HEK293 (cell line): ENCODE measurements around the gene ZNF530.

ENCODE experiments used
- OVOL3 ChIP-seq: fragments of 450-650 bp; formaldehyde crosslinking; IDR thresholded peaks from 2 replicates; pipeline ENCODE4 v1.5.1; 2016; ENCODE audit warnings: missing biosample characterization, missing genetic modification characterization
- PATZ1 ChIP-seq: fragments of 450-650 bp; formaldehyde crosslinking; IDR thresholded peaks from 2 replicates; pipeline ENCODE4 v1.5.1; 2016; ENCODE audit warnings: missing biosample characterization, missing genetic modification characterization
- PRDM10 ChIP-seq: fragments of 450-650 bp; formaldehyde crosslinking; IDR thresholded peaks from 2 replicates; pipeline ENCODE4 v1.5.1; 2016; ENCODE audit warnings: missing biosample characterization, missing genetic modification characterization
- SALL2 ChIP-seq: fragments of 450-650 bp; formaldehyde crosslinking; IDR thresholded peaks from 2 replicates; pipeline ENCODE4 v1.5.0; 2017; ENCODE audit warnings: missing biosample characterization, mild to moderate bottlenecking, missing genetic modification characterization, borderline replicate concordance
- ZBTB44 ChIP-seq: fragments of 450-650 bp; IDR thresholded peaks from 2 replicates; pipeline ENCODE4 v1.5.1; 2018; ENCODE audit warnings: missing biosample characterization, mild to moderate bottlenecking, missing genetic modification characterization
- ZNF184 ChIP-seq: fragments of 450-650 bp; IDR thresholded peaks from 2 replicates; pipeline ENCODE4 v1.5.1; 2018; ENCODE audit warnings: missing biosample characterization, mild to moderate bottlenecking, missing genetic modification characterization
- ZNF202 ChIP-seq: fragments of 450-650 bp; formaldehyde crosslinking; IDR thresholded peaks from 2 replicates; pipeline ENCODE4 v1.5.1; 2016; ENCODE audit warnings: missing biosample characterization, missing genetic modification characterization, borderline replicate concordance
- ZNF280C ChIP-seq: fragments of 450-650 bp; formaldehyde crosslinking; IDR thresholded peaks from 2 replicates; pipeline ENCODE4 v1.5.1; 2016; ENCODE audit warnings: missing biosample characterization, missing genetic modification characterization
- ZNF366 ChIP-seq: fragments of 450-650 bp; formaldehyde crosslinking; conservative IDR thresholded peaks from 2 replicates; pipeline ENCODE4 v1.5.1; 2016; ENCODE audit warnings: missing biosample characterization, missing genetic modification characterization
- ZNF449 ChIP-seq: fragments of 450-650 bp; formaldehyde crosslinking; IDR thresholded peaks from 2 replicates; pipeline ENCODE4 v1.5.1; 2017; ENCODE audit warnings: missing biosample characterization, mild to moderate bottlenecking, missing genetic modification characterization, moderate library complexity
- ZNF513 ChIP-seq: fragments of 450-650 bp; IDR thresholded peaks from 2 replicates; pipeline ENCODE4 v1.5.1; 2018; ENCODE audit warnings: missing biosample characterization, missing genetic modification characterization
- ZNF621 ChIP-seq: fragments of 450-650 bp; formaldehyde crosslinking; IDR thresholded peaks from 2 replicates; pipeline ENCODE4 v1.5.1; 2017; ENCODE audit warnings: missing biosample characterization, missing genetic modification characterization
- ZNF645 ChIP-seq: fragments of 450-650 bp; formaldehyde crosslinking; IDR thresholded peaks from 2 replicates; pipeline ENCODE4; 2016; ENCODE audit warnings: missing biosample characterization, missing genetic modification characterization
- ZNF76 ChIP-seq: fragments of 450-650 bp; formaldehyde crosslinking; IDR thresholded peaks from 2 replicates; pipeline ENCODE4; 2016; ENCODE audit warnings: low read depth, missing biosample characterization, missing genetic modification characterization, borderline replicate concordance
- TF ChIP-seq, protein P1 (sequence below): fragments of 450-650 bp; formaldehyde crosslinking; IDR thresholded peaks from 2 replicates; pipeline ENCODE4 v1.5.1; 2016; ENCODE audit warnings: missing biosample characterization, missing genetic modification characterization
- TF ChIP-seq, protein P2 (sequence below): fragments of 450-650 bp; formaldehyde crosslinking; IDR thresholded peaks from 2 replicates; pipeline ENCODE4 v1.5.1; 2016; ENCODE audit warnings: missing biosample characterization, missing genetic modification characterization, borderline replicate concordance
- TF ChIP-seq, protein P3 (sequence below): fragments of 450-650 bp; formaldehyde crosslinking; IDR thresholded peaks from 2 replicates; pipeline ENCODE4 v1.5.0; 2017; ENCODE audit warnings: missing biosample characterization, missing genetic modification characterization, borderline replicate concordance

ZNF530 gene

GRCh38 chr19:57599761-57600383, at the start of gene ZNF530 (continued):
- TF ChIP-seq ZNF449 (tag by site-specific recombination) (no peak), ZNF621 (tag by site-specific recombination) (no peak), PRDM10 (tag by site-specific recombination) (no peak; the same call in none of the 2 replicates), ZNF76 (tag by site-specific recombination) (peak; percentile 83), ZNF280C (tag by site-specific recombination) (no peak), ZNF202 (tag by site-specific recombination) (no peak), ZNF513 (tag by site-specific recombination) (no peak), ZBTB44 (tag by site-specific recombination) (peak; percentile 74), ZNF366 (no peak), OVOL3 (tag by site-specific recombination) (no peak), ZNF645 (tag by site-specific recombination) (no peak), SALL2 (no peak), PATZ1 (peak; percentile 37; the same call in 1 of the 2 replicates), ZNF184 (peak; percentile 70; the same call in 1 of the 2 replicates)
- TF ChIP-seq, protein P1, sequence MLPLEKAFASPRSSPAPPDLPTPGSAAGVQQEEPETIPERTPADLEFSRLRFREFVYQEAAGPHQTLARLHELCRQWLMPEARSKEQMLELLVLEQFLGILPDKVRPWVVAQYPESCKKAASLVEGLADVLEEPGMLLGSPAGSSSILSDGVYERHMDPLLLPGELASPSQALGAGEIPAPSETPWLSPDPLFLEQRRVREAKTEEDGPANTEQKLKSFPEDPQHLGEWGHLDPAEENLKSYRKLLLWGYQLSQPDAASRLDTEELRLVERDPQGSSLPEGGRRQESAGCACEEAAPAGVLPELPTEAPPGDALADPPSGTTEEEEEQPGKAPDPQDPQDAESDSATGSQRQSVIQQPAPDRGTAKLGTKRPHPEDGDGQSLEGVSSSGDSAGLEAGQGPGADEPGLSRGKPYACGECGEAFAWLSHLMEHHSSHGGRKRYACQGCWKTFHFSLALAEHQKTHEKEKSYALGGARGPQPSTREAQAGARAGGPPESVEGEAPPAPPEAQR (tag by site-specific recombination) = no peak
- TF ChIP-seq, protein P2, sequence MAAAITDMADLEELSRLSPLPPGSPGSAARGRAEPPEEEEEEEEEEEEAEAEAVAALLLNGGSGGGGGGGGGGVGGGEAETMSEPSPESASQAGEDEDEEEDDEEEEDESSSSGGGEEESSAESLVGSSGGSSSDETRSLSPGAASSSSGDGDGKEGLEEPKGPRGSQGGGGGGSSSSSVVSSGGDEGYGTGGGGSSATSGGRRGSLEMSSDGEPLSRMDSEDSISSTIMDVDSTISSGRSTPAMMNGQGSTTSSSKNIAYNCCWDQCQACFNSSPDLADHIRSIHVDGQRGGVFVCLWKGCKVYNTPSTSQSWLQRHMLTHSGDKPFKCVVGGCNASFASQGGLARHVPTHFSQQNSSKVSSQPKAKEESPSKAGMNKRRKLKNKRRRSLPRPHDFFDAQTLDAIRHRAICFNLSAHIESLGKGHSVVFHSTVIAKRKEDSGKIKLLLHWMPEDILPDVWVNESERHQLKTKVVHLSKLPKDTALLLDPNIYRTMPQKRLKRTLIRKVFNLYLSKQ (tag by site-specific recombination) = no peak
- TF ChIP-seq, protein P3, sequence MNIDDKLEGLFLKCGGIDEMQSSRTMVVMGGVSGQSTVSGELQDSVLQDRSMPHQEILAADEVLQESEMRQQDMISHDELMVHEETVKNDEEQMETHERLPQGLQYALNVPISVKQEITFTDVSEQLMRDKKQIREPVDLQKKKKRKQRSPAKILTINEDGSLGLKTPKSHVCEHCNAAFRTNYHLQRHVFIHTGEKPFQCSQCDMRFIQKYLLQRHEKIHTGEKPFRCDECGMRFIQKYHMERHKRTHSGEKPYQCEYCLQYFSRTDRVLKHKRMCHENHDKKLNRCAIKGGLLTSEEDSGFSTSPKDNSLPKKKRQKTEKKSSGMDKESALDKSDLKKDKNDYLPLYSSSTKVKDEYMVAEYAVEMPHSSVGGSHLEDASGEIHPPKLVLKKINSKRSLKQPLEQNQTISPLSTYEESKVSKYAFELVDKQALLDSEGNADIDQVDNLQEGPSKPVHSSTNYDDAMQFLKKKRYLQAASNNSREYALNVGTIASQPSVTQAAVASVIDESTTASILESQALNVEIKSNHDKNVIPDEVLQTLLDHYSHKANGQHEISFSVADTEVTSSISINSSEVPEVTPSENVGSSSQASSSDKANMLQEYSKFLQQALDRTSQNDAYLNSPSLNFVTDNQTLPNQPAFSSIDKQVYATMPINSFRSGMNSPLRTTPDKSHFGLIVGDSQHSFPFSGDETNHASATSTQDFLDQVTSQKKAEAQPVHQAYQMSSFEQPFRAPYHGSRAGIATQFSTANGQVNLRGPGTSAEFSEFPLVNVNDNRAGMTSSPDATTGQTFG = no peak
